Lung (tissue), 12 donors: Measurements from ENCODE around the gene CHRNA4. TPM values are rescaled to one million over a fixed set of nuclear protein-coding genes. Genes with fewer than 3 reads are reported as not detected.
A peak's percentile ranks its signal among the peaks of the same experiment; 100 is the strongest.

Experiments used
- ATAC-seq: fragments of 200-7000 bp; cut with Tn5 transposase; one replicate; pipeline ENCODE4 v1.9.1; 2020; ENCODE audit warnings: moderate number of reproducible peaks; ENCODE audit not compliant: insufficient read depth, low FRiP score
- DNase-seq, 3 donors: peaks; one replicate each; pipeline ENCODE4 v3.0.0-alpha.2; 2013 to 2017
- H3K27ac ChIP-seq, 2 donors: one replicate each; pipeline ENCODE4 v1.5.1; 2013; ENCODE audit warnings: mild to moderate bottlenecking in 2 of 2, moderate library complexity in 2 of 2, control low read depth in 1 of 2, inconsistent platforms in 1 of 2, low read depth in 1 of 2, low read length in 1 of 2
- H3K27me3 ChIP-seq, 3 donors: one replicate each; pipeline ENCODE4 v1.5.1; 2013; ENCODE audit warnings: low read length in 2 of 3; ENCODE audit not compliant: control insufficient read depth in 3 of 3, insufficient read depth in 3 of 3
- H3K36me3 ChIP-seq, 4 donors: one replicate each; pipeline ENCODE4 v1.5.1; 2013; ENCODE audit warnings: low read length in 4 of 4, mild to moderate bottlenecking in 1 of 4, moderate library complexity in 1 of 4; ENCODE audit not compliant: control insufficient read depth in 4 of 4, insufficient read depth in 4 of 4
- H3K4me1 ChIP-seq, 5 donors: one replicate each; pipeline ENCODE4 v1.5.1; 2013; ENCODE audit warnings: low read length in 5 of 5, mild to moderate bottlenecking in 2 of 5, moderate library complexity in 1 of 5; ENCODE audit not compliant: control insufficient read depth in 5 of 5, insufficient read depth in 5 of 5
- H3K4me3 ChIP-seq: one replicate; pipeline ENCODE4 v1.5.1; 2013; ENCODE audit warnings: mild to moderate bottlenecking, control low read depth, moderate library complexity
- H3K9ac ChIP-seq, 2 donors: one replicate each; pipeline ENCODE4 v1.5.1; 2013; ENCODE audit warnings: low read length in 2 of 2, control low read depth in 1 of 2; ENCODE audit not compliant: insufficient read depth in 1 of 2
- H3K9me3 ChIP-seq, 4 donors: one replicate each; pipeline ENCODE4 v1.5.1; 2013; ENCODE audit warnings: low read length in 3 of 4, mild to moderate bottlenecking in 1 of 4, moderate library complexity in 1 of 4; ENCODE audit not compliant: control insufficient read depth in 4 of 4, insufficient read depth in 3 of 4
- WGBS, 2 donors: extraction: QIAGEN DNeasy Blood & Tissue Kit; methylation state at CpG; one replicate each; pipeline ENCODE4 v1.1.7; 2013; 5-methylcytosine and 5-hydroxymethylcytosine counted together
- polyA plus RNA-seq, 2 donors: library from polyadenylated mRNA; stranded (reverse); fragments of 200-250 nt; gene quantifications; one replicate each; pipeline ENCODE4 v1.2.1, GENCODE V29; 2013
- total RNA-seq, 2 donors: library from RNA; depleted of rRNA in 1 of 2; stranded (reverse); fragments of >200 nt in 1 of 2; gene quantifications; one replicate each; pipeline ENCODE4 v1.2.1, GENCODE V29; 2014 to 2021
- TF ChIP-seq, protein P1 (sequence below): IDR thresholded peaks from 2 replicates; pipeline ENCODE4 v1.5.1; 2012; ENCODE audit warnings: mild to moderate bottlenecking; ENCODE audit errors: control extremely low read depth, extremely low read depth
- donor health status: control.
- donor health status: control.
- donor health status: Bipolar disorder and iron deficiency.
- donor health status: healthy.
- donor health status: DM: yes; HTN: yes; CAD: no.

The CHRNA4 gene
- total and polyA plus RNA-seq, 4 donors: 0.01 to 1.1 (median 0.46) TPM

DNA sequence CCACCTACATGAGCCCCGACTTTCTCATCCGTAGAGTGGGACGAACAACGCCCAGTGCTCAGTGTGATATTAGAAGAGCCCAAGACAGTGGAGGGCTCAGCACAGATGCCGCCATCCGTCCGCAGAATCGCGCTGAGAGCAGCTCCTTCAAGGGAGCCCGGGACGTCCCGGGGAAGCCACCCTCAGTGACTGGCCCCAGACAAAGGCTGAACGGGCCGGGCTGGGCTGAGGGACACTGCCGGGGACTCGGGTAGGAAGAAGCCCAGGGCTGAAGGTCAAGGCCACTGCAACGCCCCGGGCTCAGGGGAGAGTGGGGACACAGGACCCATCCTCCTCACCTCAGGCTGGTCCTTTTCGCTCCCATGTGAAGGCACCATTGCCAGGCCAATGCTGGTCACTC lies 12.8 kb upstream of the CHRNA4 start:
- no peak overlapping the region for H3K9ac ChIP-seq
- 78 to 88% methylated on average over 19 of the region's 19 CpGs for WGBS, 2 donors
- no peak for DNase-seq
- H3K9me3 ChIP-seq: peaks cover 0 to 8% (median 0%) of the 10 kb centered on the region in 4 donors
- H3K4me3 ChIP-seq: no peak overlapping the region
- TF ChIP-seq, protein P1, sequence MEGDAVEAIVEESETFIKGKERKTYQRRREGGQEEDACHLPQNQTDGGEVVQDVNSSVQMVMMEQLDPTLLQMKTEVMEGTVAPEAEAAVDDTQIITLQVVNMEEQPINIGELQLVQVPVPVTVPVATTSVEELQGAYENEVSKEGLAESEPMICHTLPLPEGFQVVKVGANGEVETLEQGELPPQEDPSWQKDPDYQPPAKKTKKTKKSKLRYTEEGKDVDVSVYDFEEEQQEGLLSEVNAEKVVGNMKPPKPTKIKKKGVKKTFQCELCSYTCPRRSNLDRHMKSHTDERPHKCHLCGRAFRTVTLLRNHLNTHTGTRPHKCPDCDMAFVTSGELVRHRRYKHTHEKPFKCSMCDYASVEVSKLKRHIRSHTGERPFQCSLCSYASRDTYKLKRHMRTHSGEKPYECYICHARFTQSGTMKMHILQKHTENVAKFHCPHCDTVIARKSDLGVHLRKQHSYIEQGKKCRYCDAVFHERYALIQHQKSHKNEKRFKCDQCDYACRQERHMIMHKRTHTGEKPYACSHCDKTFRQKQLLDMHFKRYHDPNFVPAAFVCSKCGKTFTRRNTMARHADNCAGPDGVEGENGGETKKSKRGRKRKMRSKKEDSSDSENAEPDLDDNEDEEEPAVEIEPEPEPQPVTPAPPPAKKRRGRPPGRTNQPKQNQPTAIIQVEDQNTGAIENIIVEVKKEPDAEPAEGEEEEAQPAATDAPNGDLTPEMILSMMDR: no peak
- ATAC-seq: no peak
- H3K4me1 ChIP-seq: peaks cover 0 to 34% (median 0%) of the 10 kb centered on the region in 5 donors
- no peak overlapping the region for H3K27ac ChIP-seq
- peaks cover 3 to 27% (median 7%) of the 10 kb centered on the region in 3 donors for H3K27me3 ChIP-seq
- no peaks in the 10 kb centered on the region for H3K36me3 ChIP-seq

DNA sequence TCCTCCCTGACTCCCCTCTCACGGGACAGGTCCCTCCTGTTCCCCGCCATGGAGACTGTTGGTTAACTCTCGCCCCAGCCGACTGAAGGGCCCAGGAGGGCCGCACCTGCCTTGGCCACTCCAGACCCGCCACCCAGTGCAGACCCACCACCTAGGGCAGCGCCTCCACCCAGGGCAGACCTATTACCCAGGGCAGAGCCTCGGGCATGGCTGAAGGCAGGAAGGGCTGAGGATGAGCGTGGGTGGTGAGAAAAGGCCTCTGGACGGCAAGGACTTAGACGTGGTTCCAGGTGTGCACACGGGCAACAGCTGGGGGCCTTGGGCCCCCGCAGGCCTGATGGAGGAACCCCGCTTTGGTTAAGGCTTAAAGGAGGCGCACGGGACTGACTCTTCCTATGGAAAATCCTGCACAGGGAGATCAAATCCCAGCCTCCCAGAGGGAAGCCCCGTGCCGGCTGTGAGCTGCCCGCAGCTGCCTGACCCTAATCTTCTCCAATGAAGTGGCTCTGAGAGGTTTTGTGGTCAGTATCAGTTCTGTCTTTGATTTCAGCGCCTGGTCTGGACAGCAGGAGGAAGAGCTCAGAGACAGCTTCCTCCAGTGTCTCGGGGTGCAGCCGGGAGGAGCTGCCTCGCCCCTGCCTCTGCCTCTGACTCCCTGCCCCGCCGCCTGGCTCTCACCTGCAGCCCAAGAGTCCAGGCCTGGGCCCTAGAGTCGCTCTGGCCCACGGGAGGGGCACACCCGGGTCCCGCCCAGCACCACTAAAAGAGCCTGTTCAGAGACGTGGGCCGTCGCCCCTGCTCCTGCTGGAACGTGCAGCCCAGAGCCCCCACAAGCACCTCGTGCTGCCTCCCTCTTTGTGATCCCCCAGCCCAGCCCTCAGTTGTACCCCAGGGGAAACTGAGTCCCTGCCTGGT lies 12.1 kb upstream of the CHRNA4 start:
- TF ChIP-seq, protein P1: no peak
- Histone ChIP-seq H3K27ac (no peak overlapping the region), H3K27me3 (peaks cover 0 to 30% (median 7%) of the 10 kb centered on the region in 3 donors), H3K9me3 (peaks cover 0 to 8% (median 0%) of the 10 kb centered on the region in 4 donors), H3K9ac (no peak overlapping the region), H3K36me3 (no peaks in the 10 kb centered on the region), H3K4me1 (peaks cover 0 to 31% (median 0%) of the 10 kb centered on the region in 5 donors), H3K4me3 (no peak overlapping the region)
- DNase-seq: peak; percentile 72 to 86 (median 75)
- WGBS, 2 donors: 56 to 73% methylated on average over 34 of the region's 34 CpGs
- ATAC-seq: no peak

DNA sequence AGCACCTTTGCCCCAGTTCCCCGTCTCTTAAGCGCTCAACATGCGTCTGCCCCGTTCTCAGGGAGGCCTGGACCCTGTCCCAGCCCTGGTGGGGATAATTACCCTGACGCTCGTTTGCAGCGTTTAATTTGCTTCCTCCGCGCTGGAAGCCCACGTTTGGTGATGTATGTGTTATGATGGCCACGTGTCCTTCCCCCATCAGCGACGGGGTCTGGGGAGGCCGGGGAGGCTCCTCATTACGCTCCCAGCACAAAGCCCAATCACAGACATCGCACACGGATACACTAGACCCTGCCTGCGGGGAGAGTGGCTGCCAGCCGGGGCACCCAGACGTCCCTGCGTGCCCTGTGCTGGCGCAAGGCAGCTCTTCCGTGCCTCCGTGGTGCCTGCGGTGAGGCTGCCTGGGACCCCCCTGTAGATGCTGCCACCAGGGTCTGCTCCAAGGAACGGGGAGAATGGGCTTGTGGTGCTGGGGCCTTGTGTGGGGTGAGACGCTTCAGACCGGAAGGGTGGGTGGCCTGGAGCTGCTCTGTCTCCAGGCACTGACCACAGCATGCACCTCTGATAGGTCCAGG lies 10.2 kb upstream of the CHRNA4 start:
- H3K9me3 ChIP-seq: peaks cover 0 to 5% (median 0%) of the 10 kb centered on the region in 4 donors
- peaks cover 0 to 27% (median 11%) of the 10 kb centered on the region in 3 donors for H3K27me3 ChIP-seq
- WGBS, 2 donors: 71 to 78% methylated on average over 28 of the region's 28 CpGs

More for the DNA sequence above, 10.2 kb upstream of the CHRNA4 start:
- ATAC-seq (no peak), DNase-seq (no peak)
- no peak overlapping the region for H3K9ac ChIP-seq
- H3K4me1 ChIP-seq: peaks cover 0 to 16% (median 3%) of the 10 kb centered on the region in 5 donors
- H3K27ac ChIP-seq: no peak overlapping the region
- H3K4me3 ChIP-seq: no peak overlapping the region
- no peaks in the 10 kb centered on the region for H3K36me3 ChIP-seq
- TF ChIP-seq, protein P1: no peak
